Measurements from ENCODE around the gene ASCL3. TPM values are rescaled to one million over a fixed set of nuclear protein-coding genes. Genes with fewer than 3 reads are reported as not detected.

ASCL3 gene
- total and polyA plus RNA-seq, 2 of the 8 experiments (the other 6 are each of a cell fraction or from before 2014, with no cell fraction given), result not detected

GRCh38 chr11:8937659-8938058, 5.2 kb downstream of the ASCL3 start:
- H2BK12ac ChIP-seq (ENCODE audit: low read depth, low read length), result no peak overlapping the region
- H3K9ac ChIP-seq (replicated peaks in 1 of 4; ENCODE audit: extremely low read depth in 1 of 4, low read depth in 3 of 4, low read length in 3 of 4), result no peak overlapping the region
- no peaks in the 10 kb centered on the region for H3K79me2 ChIP-seq (ENCODE audit: control insufficient read depth in 1 of 2, insufficient read depth in 2 of 2, low read length in 2 of 2)
- no peak overlapping the region for H3K4me2 ChIP-seq (ENCODE audit: insufficient read depth in 1 of 2, low read depth in 2 of 2, low read length in 2 of 2)
- H4K20me1 ChIP-seq (replicated peaks in 1 of 2; ENCODE audit: control insufficient read depth in 1 of 2, insufficient read depth in 2 of 2, low read length in 2 of 2), result no peaks in the 10 kb centered on the region
- FAIRE-seq (no peak), DNase-seq (ENCODE audit: low read depth in 1 of 2, low spot score in 2 of 2) (no peak)
- H3K14ac ChIP-seq (ENCODE audit: insufficient read length), result no peak overlapping the region
- CTCF ChIA-PET (ENCODE audit: partially characterized antibody), result interaction anchor here (0.8 to 1.9 kb wide), 5 partner anchors 11 to 213 kb away, joined by 4 to 10 read pairs (median 6); no protein-coding TSS in a partner anchor
- WGBS, 2 experiments (ENCODE audit: extremely low coverage in 1 of 2, insufficient coverage in 1 of 2, insufficient read length in 1 of 2, insufficient replicate concordance in 2 of 2, low coverage in 1 of 2, low lambda C conversion rate in 2 of 2, missing lambda C conversion rate in 1 of 2), result 87% methylated on average over 13 of the region's 14 CpGs; no CpG with 5 or more reads in 1 of the 2 experiments
- H3K27me3 ChIP-seq (replicated peaks in 1 of 4; ENCODE audit: control insufficient read depth in 3 of 4, extremely low read depth in 1 of 4, insufficient read depth in 3 of 4, low read length in 3 of 4), result no peaks in the 10 kb centered on the region
- H4K8ac ChIP-seq (ENCODE audit: extremely low read depth, insufficient read depth, low read length), result no peak overlapping the region
- H3K4me1 ChIP-seq (replicated peaks in 1 of 4; ENCODE audit: control insufficient read depth in 3 of 4, insufficient read depth in 4 of 4, low read length in 3 of 4), result peaks cover 0 to 3% (median 1%) of the 10 kb centered on the region in 4 experiments; a peak in 2 of 7 replicates
- H2AK5ac ChIP-seq (ENCODE audit: low read depth, low read length), result no peak overlapping the region
- H3K79me1 ChIP-seq (ENCODE audit: low read depth, low read length), result no peaks in the 10 kb centered on the region
- no peak overlapping the region for H2AFZ ChIP-seq (ENCODE audit: low read length)
- no peak overlapping the region for H2BK5ac ChIP-seq (ENCODE audit: low read depth, low read length)
- H3K23ac ChIP-seq (ENCODE audit: insufficient read length), result no peak overlapping the region
- POLR2A ChIA-PET (ENCODE audit: partially characterized antibody), result no interaction called here
- no peak for TF ChIP-seq RXRA (IDR thresholded peaks at IDR 0.05; ENCODE audit: insufficient read depth, low read depth, low read length)
- TF ChIP-seq, protein P1, sequence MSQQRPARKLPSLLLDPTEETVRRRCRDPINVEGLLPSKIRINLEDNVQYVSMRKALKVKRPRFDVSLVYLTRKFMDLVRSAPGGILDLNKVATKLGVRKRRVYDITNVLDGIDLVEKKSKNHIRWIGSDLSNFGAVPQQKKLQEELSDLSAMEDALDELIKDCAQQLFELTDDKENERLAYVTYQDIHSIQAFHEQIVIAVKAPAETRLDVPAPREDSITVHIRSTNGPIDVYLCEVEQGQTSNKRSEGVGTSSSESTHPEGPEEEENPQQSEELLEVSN (IDR thresholded peaks at IDR 0.05), result peak; percentile 62; the same call in 1 of the 2 replicates
- H3K23me2 ChIP-seq (ENCODE audit: low read depth, low read length), result no peaks in the 10 kb centered on the region
- no peak overlapping the region for H3K56ac ChIP-seq (replicated peaks; ENCODE audit: insufficient read length, low read depth, low read length)
- no peak overlapping the region for H3K4me3 ChIP-seq (ENCODE audit: extremely low read depth in 1 of 4, insufficient read depth in 2 of 4, low read depth in 3 of 4, low read length in 4 of 4)
- no peak overlapping the region for H3K18ac ChIP-seq (ENCODE audit: extremely low read depth, low read length)
- no peak overlapping the region for H4K5ac ChIP-seq (ENCODE audit: insufficient read length, low read depth, low read length)
- H3K36me3 ChIP-seq (ENCODE audit: control insufficient read depth in 2 of 4, insufficient read depth in 4 of 4, low read length in 3 of 4), result no peaks in the 10 kb centered on the region
- no peak overlapping the region for H3K27ac ChIP-seq (ENCODE audit: low read depth, low read length)
- H2BK15ac ChIP-seq (ENCODE audit: low read length), result no peak overlapping the region
- H3K4ac ChIP-seq (replicated peaks; ENCODE audit: insufficient read length, low read depth, low read length), result no peak overlapping the region
- H2BK120ac ChIP-seq (replicated peaks; ENCODE audit: low read depth, low read length), result no peak overlapping the region
- no peaks in the 10 kb centered on the region for H3K9me3 ChIP-seq (ENCODE audit: insufficient read depth in 2 of 2, low read depth in 1 of 2, low read length in 1 of 2)
- H4K91ac ChIP-seq (replicated peaks; ENCODE audit: insufficient read length, low read length), result no peak overlapping the region
- no peak overlapping the region for H2BK20ac ChIP-seq (ENCODE audit: low read length)

All from H1 (cell line).